Nephron progenitor cell (in vitro differentiated cells): ENCODE data around the gene KDM6A.

Experiments used
- DNase-seq: peaks from one replicate; pipeline ENCODE4 v3.0.0; 2021
- H3K27ac Mint-ChIP-seq: 2 replicates; pipeline ENCODE4 v1.8.0; 2021; ENCODE audit warnings: mild to moderate bottlenecking, moderate library complexity, mixed read lengths
- H3K27me3 Mint-ChIP-seq: 2 replicates; pipeline ENCODE4 v1.8.0; 2021; ENCODE audit warnings: mild to moderate bottlenecking, low read depth, mixed read lengths; ENCODE audit not compliant: poor library complexity
- H3K36me3 Mint-ChIP-seq: 2 replicates; pipeline ENCODE4 v1.8.0; 2021; ENCODE audit warnings: low read depth, mixed read lengths
- H3K4me1 Mint-ChIP-seq: 2 replicates; pipeline ENCODE4 v1.8.0; 2021; ENCODE audit warnings: mixed read lengths
- H3K4me3 Mint-ChIP-seq: 2 replicates; pipeline ENCODE4 v1.8.0; 2021; ENCODE audit warnings: mild to moderate bottlenecking, moderate library complexity, mixed read lengths
- H3K9me3 Mint-ChIP-seq: 2 replicates; pipeline ENCODE4 v1.8.0; 2021; ENCODE audit warnings: mild to moderate bottlenecking, moderate library complexity, mixed read lengths
- CTCF ChIP-seq: fragments of 200-600 bp; sonication (generic); IDR thresholded peaks from 2 replicates; pipeline ENCODE4 v1.5.0; 2021; ENCODE audit warnings: antibody characterized with exemption

Gene KDM6A

GRCh38 chrX:44903107-44903506, 30.1 kb downstream of the KDM6A start:
- Mint-ChIP-seq H3K27me3 (peaks cover 2% of the 10 kb centered on the region), H3K4me3 (no peak overlapping the region), H3K9me3 (peaks cover 92% of the 10 kb centered on the region), H3K36me3 (peaks cover 71% of the 10 kb centered on the region), H3K4me1 (peaks cover 26% of the 10 kb centered on the region), H3K27ac (no peak overlapping the region)
- DNase-seq, result no peak
- TF ChIP-seq CTCF, result no peak

- no peak overlapping the region for H3K4me3 Mint-ChIP-seq
- peaks cover 18% of the 10 kb centered on the region for H3K4me1 Mint-ChIP-seq
- H3K27me3 Mint-ChIP-seq, result peaks cover 2% of the 10 kb centered on the region
- peaks cover 92% of the 10 kb centered on the region for H3K9me3 Mint-ChIP-seq
- H3K27ac Mint-ChIP-seq, result peak overlapping the region; percentile 91
- TF ChIP-seq CTCF, result no peak
- peaks cover 70% of the 10 kb centered on the region for H3K36me3 Mint-ChIP-seq
- no peak for DNase-seq
These were observed 31.0 kb downstream of the KDM6A start for GRCh38 chrX:44903830-44904530.

GRCh38 chrX:44904542-44905115, 31.6 kb downstream of the KDM6A start:
- H3K4me1 Mint-ChIP-seq, result peaks cover 12% of the 10 kb centered on the region
- H3K27me3 Mint-ChIP-seq, result peaks cover 2% of the 10 kb centered on the region
- peaks cover 92% of the 10 kb centered on the region for H3K9me3 Mint-ChIP-seq
- peaks cover 72% of the 10 kb centered on the region for H3K36me3 Mint-ChIP-seq
- TF ChIP-seq CTCF, result no peak
- no peak overlapping the region for H3K4me3 Mint-ChIP-seq
- DNase-seq, result no peak
- peak overlapping the region; percentile 91 for H3K27ac Mint-ChIP-seq

GRCh38 chrX:44906041-44906440, 33.1 kb downstream of the KDM6A start:
- H3K36me3 Mint-ChIP-seq, result peaks cover 71% of the 10 kb centered on the region
- H3K27ac Mint-ChIP-seq, result no peak overlapping the region
- H3K4me1 Mint-ChIP-seq, result peaks cover 12% of the 10 kb centered on the region

GRCh38 chrX:44906542-44906941, 33.6 kb downstream of the KDM6A start:
- no peak overlapping the region for H3K27ac Mint-ChIP-seq
- peaks cover 2% of the 10 kb centered on the region for H3K27me3 Mint-ChIP-seq
- no peak for DNase-seq
- no peak for TF ChIP-seq CTCF
- peaks cover 90% of the 10 kb centered on the region for H3K9me3 Mint-ChIP-seq
- no peak overlapping the region for H3K4me3 Mint-ChIP-seq
- peaks cover 67% of the 10 kb centered on the region for H3K36me3 Mint-ChIP-seq
- H3K4me1 Mint-ChIP-seq, result peaks cover 12% of the 10 kb centered on the region

More at GRCh38 chrX:44906041-44906440, 33.1 kb downstream of the KDM6A start:
- no peak for DNase-seq
- H3K9me3 Mint-ChIP-seq, result peaks cover 90% of the 10 kb centered on the region
- no peak overlapping the region for H3K4me3 Mint-ChIP-seq
- H3K27me3 Mint-ChIP-seq, result peaks cover 2% of the 10 kb centered on the region
- TF ChIP-seq CTCF, result no peak

- Mint-ChIP-seq H3K4me3 (no peak overlapping the region), H3K9me3 (peaks cover 92% of the 10 kb centered on the region), H3K36me3 (peaks cover 67% of the 10 kb centered on the region), H3K27ac (no peak overlapping the region), H3K4me1 (peaks cover 12% of the 10 kb centered on the region), H3K27me3 (peaks cover 2% of the 10 kb centered on the region)
- no peak for DNase-seq
- TF ChIP-seq CTCF, result no peak
These were observed 35.2 kb downstream of the KDM6A start for GRCh38 chrX:44908153-44908552.
